PC-9 (cell line): ENCODE measurements around the gene EGR1.

Experiments used
- CTCF ChIP-seq: fragments of 200-600 bp; sonication (generic); conservative IDR thresholded peaks from 2 replicates; pipeline ENCODE4 v1.6.1; 2017; ENCODE audit warnings: mixed run types, antibody characterized with exemption, mild to moderate bottlenecking, moderate library complexity
- EZH2 ChIP-seq: fragments of 200-600 bp; sonication (generic); IDR thresholded peaks from 2 replicates; pipeline ENCODE4 v1.8.0; 2017; ENCODE audit warnings: antibody characterized with exemption, low read depth

GRCh38 chr5:138449501-138450239, 15.6 kb upstream of the EGR1 start:
- TF ChIP-seq CTCF (peak; percentile 92), EZH2 (no peak)
